Loucy (cell line): Measurements from ENCODE around the gene ADARB1.

Source experiments
- EZH2phosphoT487 ChIP-seq: fragments of 200-600 bp; IDR thresholded peaks from 2 replicates; pipeline ENCODE4 v1.6.1; 2018; ENCODE audit warnings: antibody characterized with exemption, mild to moderate bottlenecking, moderate library complexity, borderline replicate concordance
- TF ChIP-seq, protein P1 (sequence below): fragments of 200-600 bp; sonication (generic); conservative IDR thresholded peaks from 2 replicates; pipeline ENCODE4 v1.5.1; 2014; ENCODE audit warnings: mild to moderate bottlenecking, antibody characterized with exemption, low read length

DNA sequence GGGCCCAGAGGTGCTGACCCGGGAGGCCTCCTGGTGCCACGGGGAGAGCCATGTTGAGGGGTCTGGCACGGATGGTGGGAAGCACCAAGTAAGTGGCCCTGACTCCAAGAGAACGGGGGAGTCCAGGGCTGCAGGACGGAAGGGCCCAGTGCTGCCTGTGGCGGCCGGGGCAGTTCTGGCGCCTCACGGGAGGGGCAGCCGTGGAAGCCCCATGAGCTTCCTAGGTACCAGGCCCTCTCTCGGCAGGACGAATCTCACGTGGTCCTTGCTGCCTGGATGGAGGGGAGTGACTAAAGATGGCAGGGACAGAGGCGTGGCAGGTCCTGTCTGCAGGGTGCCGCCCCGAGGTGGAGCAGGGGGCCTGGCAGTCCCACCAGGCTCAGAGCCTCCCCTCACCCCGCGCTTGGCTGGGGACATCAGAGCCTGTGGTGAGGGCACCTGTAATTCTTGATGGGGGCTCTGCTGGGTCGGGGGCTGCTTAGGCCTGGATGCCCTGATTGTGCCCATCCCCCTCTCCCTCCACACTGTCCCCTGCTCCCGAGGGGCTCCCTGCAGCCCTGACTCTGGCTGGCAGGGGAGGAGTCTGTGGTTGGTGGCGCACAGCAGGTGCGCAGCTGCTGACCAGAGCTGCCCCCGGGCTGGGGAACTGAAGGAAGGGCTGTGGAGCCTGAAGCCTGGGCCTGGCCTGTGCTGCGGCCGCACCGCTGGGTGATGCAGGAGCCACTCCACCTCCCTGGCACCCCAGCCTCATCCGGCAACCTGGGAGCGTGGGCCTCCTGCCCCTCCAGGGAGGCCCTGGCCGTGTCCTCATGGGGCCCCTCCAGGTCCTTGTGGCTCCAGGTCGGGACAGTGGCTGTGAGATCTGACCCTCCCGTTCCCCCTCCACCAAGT is 181.9 kb downstream of the ADARB1 start:
- TF ChIP-seq, protein P1, sequence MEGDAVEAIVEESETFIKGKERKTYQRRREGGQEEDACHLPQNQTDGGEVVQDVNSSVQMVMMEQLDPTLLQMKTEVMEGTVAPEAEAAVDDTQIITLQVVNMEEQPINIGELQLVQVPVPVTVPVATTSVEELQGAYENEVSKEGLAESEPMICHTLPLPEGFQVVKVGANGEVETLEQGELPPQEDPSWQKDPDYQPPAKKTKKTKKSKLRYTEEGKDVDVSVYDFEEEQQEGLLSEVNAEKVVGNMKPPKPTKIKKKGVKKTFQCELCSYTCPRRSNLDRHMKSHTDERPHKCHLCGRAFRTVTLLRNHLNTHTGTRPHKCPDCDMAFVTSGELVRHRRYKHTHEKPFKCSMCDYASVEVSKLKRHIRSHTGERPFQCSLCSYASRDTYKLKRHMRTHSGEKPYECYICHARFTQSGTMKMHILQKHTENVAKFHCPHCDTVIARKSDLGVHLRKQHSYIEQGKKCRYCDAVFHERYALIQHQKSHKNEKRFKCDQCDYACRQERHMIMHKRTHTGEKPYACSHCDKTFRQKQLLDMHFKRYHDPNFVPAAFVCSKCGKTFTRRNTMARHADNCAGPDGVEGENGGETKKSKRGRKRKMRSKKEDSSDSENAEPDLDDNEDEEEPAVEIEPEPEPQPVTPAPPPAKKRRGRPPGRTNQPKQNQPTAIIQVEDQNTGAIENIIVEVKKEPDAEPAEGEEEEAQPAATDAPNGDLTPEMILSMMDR = no peak
- TF ChIP-seq EZH2phosphoT487 = no peak
